ENCODE measurements around the gene PRXL2B. TPM values are rescaled to one million over a fixed set of nuclear protein-coding genes. Genes with fewer than 3 reads are reported as not detected.

Gene PRXL2B
- total RNA-seq, 2 experiments from 2014 or later, result 5.2 to 10.4 TPM

DNA sequence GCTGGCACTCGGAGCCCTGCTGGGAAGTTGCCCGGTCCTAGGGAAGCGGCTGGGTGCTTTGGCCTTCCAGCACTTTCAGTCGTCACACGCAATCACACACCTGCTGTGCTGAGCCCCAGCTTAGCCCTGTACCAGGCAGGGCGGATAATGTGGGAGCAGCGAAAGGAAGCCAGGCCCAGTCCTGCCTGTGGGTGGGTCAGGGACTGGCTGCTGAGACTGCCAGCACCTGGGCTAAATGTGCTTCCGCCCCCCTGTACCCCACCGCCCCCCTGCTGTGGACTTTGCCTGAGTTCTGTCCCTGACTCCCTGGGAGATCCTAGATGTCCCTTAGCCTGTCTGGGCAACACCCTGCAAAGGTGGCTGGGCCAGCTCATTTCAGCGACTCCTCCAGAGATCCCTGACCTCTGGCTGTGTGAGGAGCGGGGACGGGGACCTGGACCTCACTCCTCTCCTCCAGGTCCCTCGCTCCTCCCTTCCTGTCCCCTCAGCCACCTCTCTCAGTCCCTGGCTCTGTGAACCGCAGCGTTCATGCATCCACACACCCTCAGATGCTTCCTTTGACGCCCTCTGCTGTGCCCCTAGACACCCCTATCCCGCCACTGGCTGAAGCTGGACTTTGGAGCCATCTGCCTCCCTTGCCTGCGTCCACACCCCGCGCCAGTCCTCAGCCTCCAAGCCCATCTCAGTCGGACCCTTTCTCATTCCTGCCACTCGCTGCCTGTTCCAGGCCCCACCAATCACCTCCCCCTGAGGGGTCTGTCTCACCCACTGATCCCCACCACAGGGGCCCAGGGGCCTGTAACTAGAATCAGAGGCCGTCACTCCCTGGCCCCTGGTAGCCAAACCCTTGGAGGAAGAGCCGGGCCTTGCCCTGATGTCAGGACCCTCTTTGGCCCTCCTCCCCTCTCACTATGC, 44.8 kb downstream of the PRXL2B start:
- H3K79me2 ChIP-seq (ENCODE audit: insufficient read depth, low read depth, low read length), result no peaks in the 10 kb centered on the region
- ChIA-PET POLR2A (no interaction called here), CTCF (ENCODE audit: unreplicated experiment) (interaction anchor here (0.5 kb wide), 1 partner anchor 139 kb away, joined by 5 read pairs; no protein-coding TSS in a partner anchor)
- H4K20me1 ChIP-seq (ENCODE audit: insufficient read depth, low read length), result no peaks in the 10 kb centered on the region
- H3K4me2 ChIP-seq (ENCODE audit: low read length), result no peak overlapping the region
- no peaks in the 10 kb centered on the region for H3K9me2 ChIP-seq (ENCODE audit: insufficient read depth, low read length)
- no peak overlapping the region for H2AFZ ChIP-seq (ENCODE audit: low read length)
- H3K4me3 ChIP-seq (ENCODE audit: low read depth, low read length, poor library complexity, severe bottlenecking), result no peak overlapping the region
- no peaks in the 10 kb centered on the region for H3K36me3 ChIP-seq (ENCODE audit: insufficient read depth, low read length)
- intact Hi-C loops (cut with micrococcal nuclease; ENCODE audit: unreplicated experiment), result no loop called here
- no TSS peak for BruUV-seq (replicated peaks)
- TF ChIP-seq, protein P1, sequence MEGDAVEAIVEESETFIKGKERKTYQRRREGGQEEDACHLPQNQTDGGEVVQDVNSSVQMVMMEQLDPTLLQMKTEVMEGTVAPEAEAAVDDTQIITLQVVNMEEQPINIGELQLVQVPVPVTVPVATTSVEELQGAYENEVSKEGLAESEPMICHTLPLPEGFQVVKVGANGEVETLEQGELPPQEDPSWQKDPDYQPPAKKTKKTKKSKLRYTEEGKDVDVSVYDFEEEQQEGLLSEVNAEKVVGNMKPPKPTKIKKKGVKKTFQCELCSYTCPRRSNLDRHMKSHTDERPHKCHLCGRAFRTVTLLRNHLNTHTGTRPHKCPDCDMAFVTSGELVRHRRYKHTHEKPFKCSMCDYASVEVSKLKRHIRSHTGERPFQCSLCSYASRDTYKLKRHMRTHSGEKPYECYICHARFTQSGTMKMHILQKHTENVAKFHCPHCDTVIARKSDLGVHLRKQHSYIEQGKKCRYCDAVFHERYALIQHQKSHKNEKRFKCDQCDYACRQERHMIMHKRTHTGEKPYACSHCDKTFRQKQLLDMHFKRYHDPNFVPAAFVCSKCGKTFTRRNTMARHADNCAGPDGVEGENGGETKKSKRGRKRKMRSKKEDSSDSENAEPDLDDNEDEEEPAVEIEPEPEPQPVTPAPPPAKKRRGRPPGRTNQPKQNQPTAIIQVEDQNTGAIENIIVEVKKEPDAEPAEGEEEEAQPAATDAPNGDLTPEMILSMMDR (conservative IDR thresholded peaks at IDR 0.05; ENCODE audit: low read length), result no peak
- no peak for TF ChIP-seq EZH2phosphoT487 (IDR thresholded peaks at IDR 0.05; ENCODE audit: borderline replicate concordance, low read depth, low read length)
- H3K9me3 ChIP-seq (ENCODE audit: low read length), result peaks cover 2% of the 10 kb centered on the region; the same call in 1 of the 2 replicates
- no peak overlapping the region for H3K27ac ChIP-seq (ENCODE audit: low read depth, low read length, poor library complexity, severe bottlenecking)
- H3K4me1 ChIP-seq (ENCODE audit: insufficient read depth, low read length, poor library complexity, severe bottlenecking), result no peaks in the 10 kb centered on the region
- no peak for DNase-seq (ENCODE audit: low spot score)

DNA sequence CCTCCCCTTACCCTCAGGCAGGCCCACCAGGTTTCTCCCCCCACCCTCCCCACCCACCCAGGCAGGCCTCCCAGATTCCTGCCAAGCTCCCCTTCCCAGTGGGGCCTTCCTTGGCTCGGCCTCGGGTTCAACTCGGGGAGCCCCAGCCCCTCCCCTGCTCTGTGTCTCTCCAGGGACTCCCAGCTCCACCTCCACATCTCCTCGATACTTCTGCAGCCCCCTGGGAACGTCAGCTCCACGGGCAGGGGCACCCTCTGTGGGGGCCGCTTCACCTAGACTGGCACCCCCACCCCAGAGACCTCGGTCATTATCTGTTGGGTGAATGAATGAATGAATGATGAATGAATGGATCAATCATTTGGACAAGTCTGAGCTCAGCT, 45.5 kb downstream of the PRXL2B start:
- Histone ChIP-seq H3K4me2 (ENCODE audit: low read length) (no peak overlapping the region), H3K79me2 (ENCODE audit: insufficient read depth, low read depth, low read length) (no peaks in the 10 kb centered on the region), H4K20me1 (ENCODE audit: insufficient read depth, low read length) (no peaks in the 10 kb centered on the region), H3K4me3 (ENCODE audit: low read depth, low read length, poor library complexity, severe bottlenecking) (no peak overlapping the region), H3K36me3 (ENCODE audit: insufficient read depth, low read length) (no peaks in the 10 kb centered on the region), H3K27ac (ENCODE audit: low read depth, low read length, poor library complexity, severe bottlenecking) (no peak overlapping the region), H3K9me3 (ENCODE audit: low read length) (peaks cover 9% of the 10 kb centered on the region; the same call in 1 of the 2 replicates), H3K4me1 (ENCODE audit: insufficient read depth, low read length, poor library complexity, severe bottlenecking) (no peaks in the 10 kb centered on the region), H2AFZ (ENCODE audit: low read length) (no peak overlapping the region), H3K9me2 (ENCODE audit: insufficient read depth, low read length) (no peaks in the 10 kb centered on the region)
- ChIA-PET POLR2A (no interaction called here), CTCF (ENCODE audit: unreplicated experiment) (interaction anchor here (0.5 to 0.6 kb wide), 2 partner anchors 140 to 1522 kb away, joined by 4 to 5 read pairs; no protein-coding TSS in a partner anchor)
- TF ChIP-seq, protein P1 (conservative IDR thresholded peaks at IDR 0.05; ENCODE audit: low read length), result no peak
- no peak for TF ChIP-seq EZH2phosphoT487 (IDR thresholded peaks at IDR 0.05; ENCODE audit: borderline replicate concordance, low read depth, low read length)
- no peak for DNase-seq (ENCODE audit: low spot score)
- BruUV-seq (replicated peaks), result no TSS peak
- intact Hi-C loops (cut with micrococcal nuclease; ENCODE audit: unreplicated experiment), result no loop called here

Measured in OCI-LY7 (cell line).